Measurements from ENCODE around the gene CA10.

DNA sequence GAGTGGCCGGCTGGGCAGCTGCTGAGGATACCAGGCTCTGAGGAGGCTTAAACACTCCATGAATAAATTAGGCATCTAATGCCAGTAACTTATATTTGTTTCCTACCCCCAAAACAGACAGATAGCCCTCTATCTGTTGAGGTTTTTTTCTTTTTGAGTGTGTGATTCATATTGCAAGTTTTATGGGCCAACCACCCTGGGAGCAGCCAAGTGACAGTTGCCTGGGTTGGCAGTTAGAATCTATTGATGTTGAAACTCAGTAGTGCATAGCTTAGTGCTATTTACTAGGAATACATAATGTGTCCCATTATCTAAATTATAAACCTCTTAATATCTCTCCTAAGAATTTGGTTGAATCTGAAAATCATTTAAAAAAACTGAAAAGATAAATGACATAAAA is 397.4 kb downstream of the CA10 start:
- no peak for TF ChIP-seq POLR2AphosphoS5 (IDR thresholded peaks at IDR 0.05; ENCODE audit: insufficient read depth in 1 of 2, low read depth in 1 of 2)
- TF ChIP-seq POLR2A (IDR thresholded peaks at IDR 0.05), result no peak

Data from vagina (tissue), 2 donors.